PC-3 (cell line): Measurements from ENCODE around the gene KCNB1. TPM values are rescaled to one million over a fixed set of nuclear protein-coding genes. Genes with fewer than 3 reads are reported as not detected.

ENCODE experiments used
- ATAC-seq: fragments of 200-7000 bp; cut with Tn5 transposase; 2 replicates; pipeline ENCODE4 v1.9.1; 2020; ENCODE audit warnings: mild to moderate bottlenecking, moderate library complexity
- BruUV-seq: library from RNA; stranded (reverse); fragments of 400-500 nt; replicated peaks from 2 replicates; lab custom pipeline; 2021; lab: Mats Ljungman, UMichigan
- CTCF ChIA-PET: fragments of 300-600 bp; sonication (Branson Sonifier 250); formaldehyde crosslinking; loops from one replicate; lab custom pipeline; 2022; ENCODE audit warnings: antibody characterized with exemption; lab: Charles Lee
- POLR2A ChIA-PET: fragments of 300-600 bp; sonication (Branson Sonifier 250); formaldehyde crosslinking; loops from one replicate; lab custom pipeline; 2022; ENCODE audit warnings: antibody characterized with exemption; ENCODE audit not compliant: unreplicated experiment; lab: Charles Lee
- DNase-seq: peaks from one replicate; pipeline ENCODE4 v3.0.0-alpha.2; 2015
- H2AFZ ChIP-seq: fragments of 300-600 bp; sonication (generic); 2 replicates; pipeline ENCODE4 v1.6.0; 2016; ENCODE audit warnings: antibody characterized with exemption, low read length
- H3F3A ChIP-seq: fragments of 300-600 bp; sonication (generic); one replicate; pipeline ENCODE4 v1.6.0; 2017; ENCODE audit warnings: antibody characterized with exemption, low read length, control low read depth, mild to moderate bottlenecking; ENCODE audit not compliant: unreplicated experiment
- H3K27ac ChIP-seq: fragments of 300-600 bp; sonication (generic); 2 replicates; pipeline ENCODE4 v1.5.1; 2016; ENCODE audit warnings: mild to moderate bottlenecking, low read length
- H3K27me3 ChIP-seq: fragments of 300-600 bp; sonication (generic); 2 replicates; pipeline ENCODE4 v1.6.1; 2016; ENCODE audit warnings: low read length, mixed read lengths
- H3K36me3 ChIP-seq: fragments of 300-600 bp; sonication (generic); 2 replicates; pipeline ENCODE4 v1.6.1; 2016; ENCODE audit warnings: low read depth, mixed run types, low read length, mixed read lengths
- H3K4me1 ChIP-seq: fragments of 300-600 bp; sonication (generic); 2 replicates; pipeline ENCODE4 v1.5.1; 2016; ENCODE audit warnings: low read length; ENCODE audit not compliant: insufficient read depth
- H3K4me2 ChIP-seq: fragments of 300-600 bp; sonication (generic); 2 replicates; pipeline ENCODE4 v1.6.0; 2016; ENCODE audit warnings: low read length
- H3K4me3 ChIP-seq: fragments of 300-600 bp; sonication (generic); 2 replicates; pipeline ENCODE4 v1.5.1; 2016; ENCODE audit warnings: mild to moderate bottlenecking, low read length, mixed read lengths
- H3K79me2 ChIP-seq: fragments of 300-600 bp; sonication (generic); 2 replicates; pipeline ENCODE4 v1.6.1; 2017; ENCODE audit warnings: low read length, mixed read lengths
- H3K9ac ChIP-seq: fragments of 300-600 bp; sonication (generic); 2 replicates; pipeline ENCODE4 v1.6.0; 2016; ENCODE audit warnings: mild to moderate bottlenecking, low read length
- H3K9me2 ChIP-seq: fragments of 300-600 bp; sonication (generic); replicated peaks from 2 replicates; pipeline ENCODE4 v1.6.1; 2016; ENCODE audit warnings: mixed run types, low read length, mixed read lengths
- H3K9me3 ChIP-seq: fragments of 300-600 bp; sonication (generic); 2 replicates; pipeline ENCODE4 v1.6.1; 2016; ENCODE audit warnings: low read length, mixed read lengths
- H4K20me1 ChIP-seq: fragments of 300-600 bp; sonication (generic); 2 replicates; pipeline ENCODE4 v1.6.1; 2016; ENCODE audit warnings: low read length, mixed read lengths
- CTCF ChIP-seq: fragments of 300-600 bp; sonication (generic); conservative IDR thresholded peaks from 2 replicates; pipeline ENCODE4 v1.5.1; 2017; ENCODE audit warnings: antibody characterized with exemption, low read depth, mild to moderate bottlenecking, low read length
- EZH2 ChIP-seq: fragments of 300-600 bp; sonication (generic); IDR thresholded peaks from one replicate; pipeline ENCODE4 v1.6.1; 2017; ENCODE audit warnings: antibody characterized with exemption, mild to moderate bottlenecking, low read length; ENCODE audit not compliant: unreplicated experiment
- EZH2phosphoT487 ChIP-seq: fragments of 300-600 bp; sonication (generic); IDR thresholded peaks from 2 replicates; pipeline ENCODE4 v1.6.1; 2018; ENCODE audit warnings: mild to moderate bottlenecking, antibody characterized with exemption, low read length, borderline replicate concordance
- intact Hi-C: fragments of 100-400 bp; cut with micrococcal nuclease; formaldehyde crosslinking; loops from 2 replicates; pipeline ENCODE4 v1.9.0; 2023
- total RNA-seq: library from RNA; depleted of rRNA; stranded (reverse); fragments of >200 nt; gene quantifications from 2 replicates; pipeline ENCODE4 v1.2.3, GENCODE V29; 2014

The KCNB1 gene
- total RNA-seq, 1 experiment from 2014 or later: 0.04 TPM

GRCh38 chr20:49450281-49450721 lies 32.2 kb downstream of the KCNB1 start:
- no peak for ATAC-seq
- Histone ChIP-seq H3K9me2 (no peaks in the 10 kb centered on the region), H3K79me2 (no peaks in the 10 kb centered on the region), H3K9ac (no peak overlapping the region), H3K4me1 (peaks cover 11% of the 10 kb centered on the region), H3K36me3 (no peaks in the 10 kb centered on the region), H3K9me3 (no peaks in the 10 kb centered on the region), H4K20me1 (no peaks in the 10 kb centered on the region), H3F3A (no peaks in the 10 kb centered on the region), H3K27me3 (no peaks in the 10 kb centered on the region), H3K4me2 (no peak overlapping the region), H3K27ac (no peak overlapping the region), H2AFZ (no peak overlapping the region), H3K4me3 (no peak overlapping the region)
- intact Hi-C loops: no loop called here
- TF ChIP-seq EZH2 (no peak), CTCF (no peak), EZH2phosphoT487 (no peak)
- no peak for DNase-seq
- ChIA-PET POLR2A (no interaction called here), CTCF (no interaction called here)
- BruUV-seq: no TSS peak

- Histone ChIP-seq H3K9me2 (no peaks in the 10 kb centered on the region), H2AFZ (no peak overlapping the region), H4K20me1 (no peaks in the 10 kb centered on the region), H3F3A (no peaks in the 10 kb centered on the region), H3K4me2 (no peak overlapping the region), H3K9ac (no peak overlapping the region), H3K4me3 (no peak overlapping the region), H3K4me1 (peaks cover 16% of the 10 kb centered on the region), H3K27ac (no peak overlapping the region), H3K36me3 (no peaks in the 10 kb centered on the region), H3K27me3 (no peaks in the 10 kb centered on the region), H3K9me3 (no peaks in the 10 kb centered on the region), H3K79me2 (no peaks in the 10 kb centered on the region)
- no TSS peak for BruUV-seq
- ChIA-PET CTCF (no interaction called here), POLR2A (interaction anchor here (0.6 kb wide), 1 partner anchor 32 kb away, joined by 3 read pairs; no protein-coding TSS in a partner anchor)
- no peak for ATAC-seq
- intact Hi-C loops: no loop called here
- TF ChIP-seq EZH2phosphoT487 (no peak), CTCF (no peak), EZH2 (no peak)
- no peak for DNase-seq
Observed at GRCh38 chr20:49448917-49449316, 33.6 kb downstream of the KCNB1 start.

GRCh38 chr20:49447946-49448809 lies 34.3 kb downstream of the KCNB1 start:
- intact Hi-C loops: no loop called here

More at GRCh38 chr20:49447946-49448809, 34.3 kb downstream of the KCNB1 start:
- no peaks in the 10 kb centered on the region for H3K9me2 ChIP-seq
- no peaks in the 10 kb centered on the region for H3K36me3 ChIP-seq
- H3K9me3 ChIP-seq: no peaks in the 10 kb centered on the region
- BruUV-seq: no TSS peak
- H3K27ac ChIP-seq: no peak overlapping the region
- H3F3A ChIP-seq: no peaks in the 10 kb centered on the region
- H3K9ac ChIP-seq: no peak overlapping the region
- ATAC-seq: no peak
- DNase-seq: no peak
- no peaks in the 10 kb centered on the region for H4K20me1 ChIP-seq
- no peak overlapping the region for H3K4me3 ChIP-seq
- TF ChIP-seq EZH2phosphoT487: no peak
- peaks cover 16% of the 10 kb centered on the region for H3K4me1 ChIP-seq
- H3K27me3 ChIP-seq: no peaks in the 10 kb centered on the region
- H3K4me2 ChIP-seq: no peak overlapping the region
- no peak overlapping the region for H2AFZ ChIP-seq
- ChIA-PET POLR2A (interaction anchor here (0.6 kb wide), 1 partner anchor 33 kb away, joined by 3 read pairs; no protein-coding TSS in a partner anchor), CTCF (no interaction called here)
- H3K79me2 ChIP-seq: no peaks in the 10 kb centered on the region
